Activated B cell treated with CpG ODN at 0.5 μM for 24 hours (primary cell): ENCODE results near the gene ASTN2. TPM values are rescaled to one million over a fixed set of nuclear protein-coding genes. Genes with fewer than 3 reads are reported as not detected.
"Not testable (repeated sequence)": the region's sequence is repeated elsewhere in the genome, so short reads cannot be mapped to it uniquely, and the experiment has no call there.

ENCODE experiments used
- ATAC-seq: fragments of 200-7000 bp; cut with Tn5 transposase; one replicate; pipeline ENCODE4 v1.10.0; 2021; ENCODE audit warnings: low read depth, mild to moderate bottlenecking, moderate library complexity
- CTCF ChIA-PET: fragments of 350-600 bp; sonication (Branson Sonifier 250); formaldehyde crosslinking; loops from one replicate; lab custom pipeline; 2021; ENCODE audit warnings: antibody characterized with exemption; lab: Charles Lee
- POLR2A ChIA-PET: fragments of 350-600 bp; sonication (Branson Sonifier 250); formaldehyde crosslinking; loops from one replicate; lab custom pipeline; 2021; ENCODE audit warnings: antibody characterized with exemption; lab: Charles Lee
- DNase-seq: peaks from one replicate; pipeline ENCODE4 v3.0.0; 2022
- H3K27ac Mint-ChIP-seq: one replicate; pipeline ENCODE4 v1.8.0; 2020; ENCODE audit warnings: mixed read lengths
- H3K27me3 Mint-ChIP-seq: one replicate; pipeline ENCODE4 v1.8.0; 2021; ENCODE audit warnings: mixed read lengths
- H3K36me3 Mint-ChIP-seq: one replicate; pipeline ENCODE4 v1.8.0; 2021; ENCODE audit warnings: low read depth, mixed read lengths
- H3K4me1 Mint-ChIP-seq: one replicate; pipeline ENCODE4 v1.8.0; 2021; ENCODE audit warnings: mixed read lengths
- H3K4me3 Mint-ChIP-seq: one replicate; pipeline ENCODE4 v1.8.0; 2020; ENCODE audit warnings: mild to moderate bottlenecking, mixed read lengths
- H3K9me3 Mint-ChIP-seq: one replicate; pipeline ENCODE4 v1.8.0; 2020; ENCODE audit warnings: mixed read lengths
- intact Hi-C: fragments of 100-400 bp; cut with micrococcal nuclease; formaldehyde crosslinking; loops from one replicate; pipeline ENCODE4 v1.15.1; 2024
- total RNA-seq: library from RNA; stranded (reverse); gene quantifications from 2 replicates; pipeline ENCODE4 v1.2.3, GENCODE V29; 2022
- TF ChIP-seq, protein P1 (sequence below): fragments of 200-600 bp; IDR thresholded peaks from one replicate; pipeline ENCODE4 v1.8.0; 2022; ENCODE audit warnings: antibody characterized with exemption, mild to moderate bottlenecking

The ASTN2 gene
- total RNA-seq, 1 donor from 2014 or later: 2.3 TPM

GRCh38 chr9:116925121-116925520, 489.7 kb downstream of the ASTN2 start:
- ATAC-seq: no peak
- CTCF ChIA-PET: no interaction called here
- no peaks in the 10 kb centered on the region for H3K27me3 Mint-ChIP-seq
- H3K4me3 Mint-ChIP-seq: no peak overlapping the region
- DNase-seq: no peak
- H3K27ac Mint-ChIP-seq: no peak overlapping the region
- POLR2A ChIA-PET: no interaction called here
- no peaks in the 10 kb centered on the region for H3K9me3 Mint-ChIP-seq
- intact Hi-C loops: no loop called here
- no peaks in the 10 kb centered on the region for H3K4me1 Mint-ChIP-seq
- no peaks in the 10 kb centered on the region for H3K36me3 Mint-ChIP-seq
- TF ChIP-seq, protein P1, sequence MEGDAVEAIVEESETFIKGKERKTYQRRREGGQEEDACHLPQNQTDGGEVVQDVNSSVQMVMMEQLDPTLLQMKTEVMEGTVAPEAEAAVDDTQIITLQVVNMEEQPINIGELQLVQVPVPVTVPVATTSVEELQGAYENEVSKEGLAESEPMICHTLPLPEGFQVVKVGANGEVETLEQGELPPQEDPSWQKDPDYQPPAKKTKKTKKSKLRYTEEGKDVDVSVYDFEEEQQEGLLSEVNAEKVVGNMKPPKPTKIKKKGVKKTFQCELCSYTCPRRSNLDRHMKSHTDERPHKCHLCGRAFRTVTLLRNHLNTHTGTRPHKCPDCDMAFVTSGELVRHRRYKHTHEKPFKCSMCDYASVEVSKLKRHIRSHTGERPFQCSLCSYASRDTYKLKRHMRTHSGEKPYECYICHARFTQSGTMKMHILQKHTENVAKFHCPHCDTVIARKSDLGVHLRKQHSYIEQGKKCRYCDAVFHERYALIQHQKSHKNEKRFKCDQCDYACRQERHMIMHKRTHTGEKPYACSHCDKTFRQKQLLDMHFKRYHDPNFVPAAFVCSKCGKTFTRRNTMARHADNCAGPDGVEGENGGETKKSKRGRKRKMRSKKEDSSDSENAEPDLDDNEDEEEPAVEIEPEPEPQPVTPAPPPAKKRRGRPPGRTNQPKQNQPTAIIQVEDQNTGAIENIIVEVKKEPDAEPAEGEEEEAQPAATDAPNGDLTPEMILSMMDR: no peak

GRCh38 chr9:116924462-116925110, 490.3 kb downstream of the ASTN2 start:
- H3K36me3 Mint-ChIP-seq: no peaks in the 10 kb centered on the region
- TF ChIP-seq, protein P1: no peak
- no peaks in the 10 kb centered on the region for H3K4me1 Mint-ChIP-seq
- H3K4me3 Mint-ChIP-seq: no peak overlapping the region
- ATAC-seq (no peak), DNase-seq (no peak)
- ChIA-PET CTCF (no interaction called here), POLR2A (no interaction called here)
- H3K27me3 Mint-ChIP-seq: no peaks in the 10 kb centered on the region
- no peak overlapping the region for H3K27ac Mint-ChIP-seq
- no peaks in the 10 kb centered on the region for H3K9me3 Mint-ChIP-seq
- intact Hi-C loops: no loop called here

DNA sequence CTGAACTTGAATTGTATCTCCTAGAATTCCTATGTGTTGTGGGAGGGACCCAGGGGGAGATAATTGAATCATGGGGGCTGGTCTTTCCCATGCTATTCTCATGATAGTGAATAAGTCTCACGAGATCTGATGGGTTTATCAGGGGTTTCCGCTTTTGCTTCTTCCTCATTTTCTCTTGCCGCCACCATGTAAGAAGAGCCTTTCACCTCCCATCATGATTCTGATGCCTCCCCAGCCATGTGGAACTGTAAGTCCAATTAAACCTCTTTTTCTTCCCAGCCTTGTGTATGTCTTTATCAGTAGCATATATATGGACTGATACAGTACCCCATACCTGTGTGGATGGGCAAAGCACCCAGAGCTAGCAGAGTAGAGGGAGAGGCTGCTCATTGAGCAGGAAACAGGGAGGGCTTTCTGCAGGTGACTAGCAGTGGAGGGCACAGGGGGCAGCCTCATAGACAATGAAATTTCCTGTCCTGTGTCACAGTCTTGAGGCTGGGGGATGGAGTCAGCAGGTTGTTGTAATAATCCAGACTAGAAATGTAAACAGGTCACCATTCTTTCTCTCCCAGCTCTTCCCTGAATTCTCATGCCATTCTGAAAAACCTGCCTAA, 496.9 kb downstream of the ASTN2 start:
- H3K4me3 Mint-ChIP-seq, H3K4me1 Mint-ChIP-seq, H3K27ac Mint-ChIP-seq, H3K9me3 Mint-ChIP-seq, ATAC-seq, H3K36me3 Mint-ChIP-seq, intact Hi-C loops, H3K27me3 Mint-ChIP-seq, DNase-seq, CTCF ChIA-PET, POLR2A ChIA-PET: not testable (repeated sequence)

GRCh38 chr9:116913536-116913935, 501.3 kb downstream of the ASTN2 start:
- ATAC-seq (no peak), DNase-seq (no peak)
- ChIA-PET POLR2A (no interaction called here), CTCF (no interaction called here)
- H3K4me1 Mint-ChIP-seq: no peaks in the 10 kb centered on the region
- H3K27ac Mint-ChIP-seq: no peak overlapping the region
- no peaks in the 10 kb centered on the region for H3K27me3 Mint-ChIP-seq
- no peaks in the 10 kb centered on the region for H3K36me3 Mint-ChIP-seq
- H3K9me3 Mint-ChIP-seq: no peaks in the 10 kb centered on the region
- intact Hi-C loops: no loop called here
- H3K4me3 Mint-ChIP-seq: no peak overlapping the region
- TF ChIP-seq, protein P1: no peak

DNA sequence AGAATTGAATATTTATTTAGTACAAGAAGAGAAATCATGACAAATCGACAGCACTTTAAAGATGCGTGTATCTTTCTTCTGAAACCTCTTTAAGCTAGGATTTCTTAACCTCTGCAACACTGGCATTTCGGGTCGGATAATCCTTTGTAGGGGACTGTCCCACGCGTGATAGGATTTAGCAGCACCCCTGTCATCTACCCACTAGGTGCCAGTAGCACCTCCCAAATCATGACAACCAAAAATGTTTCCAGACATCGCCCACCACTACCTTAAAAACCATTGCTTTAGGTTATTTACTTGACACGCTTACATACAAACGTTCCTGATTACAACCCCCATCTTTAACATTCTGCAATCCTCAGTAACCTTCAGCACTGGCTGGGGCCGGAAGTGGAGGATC, 504.7 kb downstream of the ASTN2 start:
- no peak overlapping the region for H3K4me3 Mint-ChIP-seq
- intact Hi-C loops: no loop called here
- CTCF ChIA-PET: no interaction called here
- DNase-seq (no peak), ATAC-seq (no peak)
- no peaks in the 10 kb centered on the region for H3K9me3 Mint-ChIP-seq
- H3K4me1 Mint-ChIP-seq: no peaks in the 10 kb centered on the region
- TF ChIP-seq, protein P1: no peak
- no peak overlapping the region for H3K27ac Mint-ChIP-seq
- no peaks in the 10 kb centered on the region for H3K36me3 Mint-ChIP-seq
- no peaks in the 10 kb centered on the region for H3K27me3 Mint-ChIP-seq
- POLR2A ChIA-PET: no interaction called here
